BJ (cell line): ENCODE results near the gene HLA-DRA. TPM values are rescaled to one million over a fixed set of nuclear protein-coding genes. Genes with fewer than 3 reads are reported as not detected.

Experiments
- CTCF ChIA-PET: fragments of 350-600 bp; formaldehyde crosslinking; extraction: SDS; loops from one replicate; lab custom pipeline; 2021; ENCODE audit warnings: antibody characterized with exemption, inconsistent platforms; lab: Yijun Ruan, JAX
- POLR2A ChIA-PET: fragments of 300-600 bp; sonication (Branson Sonifier 250); formaldehyde crosslinking; extraction: SDS; loops from one replicate; lab custom pipeline; 2021; ENCODE audit warnings: antibody characterized with exemption; lab: Charles Lee
- DNase-seq: peaks from one replicate; pipeline ENCODE4 v3.0.0-alpha.2; 2011; ENCODE audit warnings: low read depth
- H3K27me3 ChIP-seq: 2 replicates; pipeline ENCODE4 v1.6.0; 2011; ENCODE audit warnings: low read length; ENCODE audit not compliant: control insufficient read depth, insufficient read depth
- H3K36me3 ChIP-seq: 2 replicates; pipeline ENCODE4 v1.5.1; 2011; ENCODE audit warnings: low read length; ENCODE audit not compliant: control insufficient read depth, insufficient read depth
- H3K4me3 ChIP-seq: 2 replicates; pipeline ENCODE4 v1.5.1; 2011; ENCODE audit warnings: low read depth, mild to moderate bottlenecking, control low read depth, low read length
- CTCF ChIP-seq: IDR thresholded peaks from 2 replicates; pipeline ENCODE4 v1.5.1; 2011; ENCODE audit warnings: low read depth, mild to moderate bottlenecking, control low read depth, inconsistent platforms, low read length, moderate library complexity; ENCODE audit not compliant: insufficient read depth
- polyA plus RNA-seq: library from polyadenylated mRNA; depleted of rRNA; stranded (reverse); fragments of >200 nt; gene quantifications from 2 replicates; pipeline ENCODE4 v1.2.3, GENCODE V29; 2011; rRNA removed

Gene HLA-DRA
- polyA plus RNA-seq, 1 experiment: not detected

GRCh38 chr6:32488083-32488482, 48.4 kb downstream of the HLA-DRA start:
- CTCF ChIA-PET: no interaction called here
- no peaks in the 10 kb centered on the region for H3K36me3 ChIP-seq
- no peak for TF ChIP-seq CTCF
- no peak for DNase-seq
- H3K27me3 ChIP-seq: no peaks in the 10 kb centered on the region
- POLR2A ChIA-PET: no interaction called here
- no peak overlapping the region for H3K4me3 ChIP-seq

- CTCF ChIA-PET: no interaction called here
- POLR2A ChIA-PET: no interaction called here
- H3K4me3 ChIP-seq: no peak overlapping the region
- no peak for DNase-seq
- H3K36me3 ChIP-seq: no peaks in the 10 kb centered on the region
- no peak for TF ChIP-seq CTCF
- no peaks in the 10 kb centered on the region for H3K27me3 ChIP-seq
Observed at GRCh38 chr6:32491700-32492099, 52.0 kb downstream of the HLA-DRA start.

- Histone ChIP-seq H3K36me3 (no peaks in the 10 kb centered on the region), H3K27me3 (no peaks in the 10 kb centered on the region), H3K4me3 (no peak overlapping the region)
- ChIA-PET POLR2A (no interaction called here), CTCF (no interaction called here)
- DNase-seq: no peak
- TF ChIP-seq CTCF: no peak
Observed at GRCh38 chr6:32492351-32492750, 52.7 kb downstream of the HLA-DRA start.

Other genes starting within 250 kb of the HLA-DRA start
- 59.5 and 73.5 TPM in 2 replicates for gene PBX2, start 249.7 kb upstream of the HLA-DRA start, polyA plus RNA-seq
- 9.8 and 13.3 TPM in 2 replicates for gene GPSM3, start 247.2 kb upstream of the HLA-DRA start, polyA plus RNA-seq
- 0.40 and 0.42 TPM in 2 replicates for gene NOTCH4, start 215.8 kb upstream of the HLA-DRA start, polyA plus RNA-seq
- gene TSBP1, start 68.0 kb upstream of the HLA-DRA start, polyA plus RNA-seq: not detected in 2 replicates
- gene BTNL2, start 32.7 kb upstream of the HLA-DRA start, polyA plus RNA-seq: not detected in 2 replicates
- gene HLA-DRB5, start 90.4 kb downstream of the HLA-DRA start, polyA plus RNA-seq: not detected in 2 replicates
- not detected in 2 replicates for gene HLA-DRB1, start 150.0 kb downstream of the HLA-DRA start, polyA plus RNA-seq
- gene HLA-DQA1, start 197.5 kb downstream of the HLA-DRA start, polyA plus RNA-seq: not detected in 2 replicates
- gene HLA-DQB1, start 226.8 kb downstream of the HLA-DRA start, polyA plus RNA-seq: not detected in 2 replicates